Loucy (cell line): ENCODE data around the gene NCBP2.

Experiments
- EZH2phosphoT487 ChIP-seq: fragments of 200-600 bp; IDR thresholded peaks from 2 replicates; pipeline ENCODE4 v1.6.1; 2018; ENCODE audit warnings: antibody characterized with exemption, mild to moderate bottlenecking, moderate library complexity, borderline replicate concordance
- TF ChIP-seq, protein P1 (sequence below): fragments of 200-600 bp; sonication (generic); conservative IDR thresholded peaks from 2 replicates; pipeline ENCODE4 v1.5.1; 2014; ENCODE audit warnings: mild to moderate bottlenecking, antibody characterized with exemption, low read length

- TF ChIP-seq, protein P1, sequence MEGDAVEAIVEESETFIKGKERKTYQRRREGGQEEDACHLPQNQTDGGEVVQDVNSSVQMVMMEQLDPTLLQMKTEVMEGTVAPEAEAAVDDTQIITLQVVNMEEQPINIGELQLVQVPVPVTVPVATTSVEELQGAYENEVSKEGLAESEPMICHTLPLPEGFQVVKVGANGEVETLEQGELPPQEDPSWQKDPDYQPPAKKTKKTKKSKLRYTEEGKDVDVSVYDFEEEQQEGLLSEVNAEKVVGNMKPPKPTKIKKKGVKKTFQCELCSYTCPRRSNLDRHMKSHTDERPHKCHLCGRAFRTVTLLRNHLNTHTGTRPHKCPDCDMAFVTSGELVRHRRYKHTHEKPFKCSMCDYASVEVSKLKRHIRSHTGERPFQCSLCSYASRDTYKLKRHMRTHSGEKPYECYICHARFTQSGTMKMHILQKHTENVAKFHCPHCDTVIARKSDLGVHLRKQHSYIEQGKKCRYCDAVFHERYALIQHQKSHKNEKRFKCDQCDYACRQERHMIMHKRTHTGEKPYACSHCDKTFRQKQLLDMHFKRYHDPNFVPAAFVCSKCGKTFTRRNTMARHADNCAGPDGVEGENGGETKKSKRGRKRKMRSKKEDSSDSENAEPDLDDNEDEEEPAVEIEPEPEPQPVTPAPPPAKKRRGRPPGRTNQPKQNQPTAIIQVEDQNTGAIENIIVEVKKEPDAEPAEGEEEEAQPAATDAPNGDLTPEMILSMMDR: no peak
- no peak for TF ChIP-seq EZH2phosphoT487
These were observed 11.2 kb downstream of the NCBP2 start for GRCh38 chr3:196931157-196931556.
